Kidney epithelial cell (primary cell): ENCODE results near the gene ATG12. TPM values are rescaled to one million over a fixed set of nuclear protein-coding genes. Genes with fewer than 3 reads are reported as not detected.

Experiments used
- DNase-seq: peaks from one replicate; pipeline ENCODE4 v3.0.0-alpha.2; 2010; ENCODE audit warnings: low read depth
- H3K27me3 ChIP-seq: 2 replicates; pipeline ENCODE4 v1.6.0; 2011; ENCODE audit warnings: low read length; ENCODE audit not compliant: control insufficient read depth, insufficient read depth
- H3K36me3 ChIP-seq: 2 replicates; pipeline ENCODE4 v1.5.1; 2011; ENCODE audit warnings: low read length; ENCODE audit not compliant: control insufficient read depth, insufficient read depth
- H3K4me3 ChIP-seq: 2 replicates; pipeline ENCODE4 v1.5.1; 2011; ENCODE audit warnings: low read depth, mild to moderate bottlenecking, control low read depth, low read length
- CTCF ChIP-seq: IDR thresholded peaks from 2 replicates; pipeline ENCODE4 v1.5.1; 2011; ENCODE audit warnings: mild to moderate bottlenecking, moderate library complexity, low read length, control low read depth, inconsistent platforms; ENCODE audit not compliant: insufficient read depth, poor library complexity, severe bottlenecking
- total RNA-seq: library from RNA; depleted of rRNA; stranded (reverse); fragments of >200 nt; gene quantifications from 2 replicates; pipeline ENCODE4 v1.2.3, GENCODE V29; 2015

The ATG12 gene
- total RNA-seq, 1 donor from 2014 or later, result 35.1 TPM

DNA sequence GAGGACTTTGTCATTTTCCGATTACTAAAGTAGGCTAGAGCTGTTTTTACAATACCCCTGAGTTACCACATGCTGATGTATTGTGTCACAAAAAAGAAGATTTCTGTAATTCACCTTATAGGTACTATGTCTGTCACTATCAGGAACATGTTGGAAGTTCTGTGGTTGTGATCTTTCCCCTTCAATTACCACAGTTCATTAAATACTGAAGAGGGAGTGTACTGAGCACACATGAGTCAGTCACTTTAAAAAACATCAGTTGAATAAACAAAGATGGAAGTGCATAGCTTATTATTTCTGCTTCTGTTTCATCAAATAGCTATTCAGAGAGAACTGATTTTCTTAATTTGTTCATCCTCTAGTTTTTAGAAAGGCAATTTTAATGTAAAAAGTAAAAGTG, 32.0 kb upstream of the ATG12 start:
- DNase-seq, result peak; percentile 42
- no peaks in the 10 kb centered on the region for H3K36me3 ChIP-seq

GRCh38 chr5:115872447-115872846, 31.1 kb upstream of the ATG12 start:
- no peak for TF ChIP-seq CTCF
- no peaks in the 10 kb centered on the region for H3K36me3 ChIP-seq

More for the DNA sequence above, 32.0 kb upstream of the ATG12 start:
- H3K4me3 ChIP-seq, result no peak overlapping the region
- no peaks in the 10 kb centered on the region for H3K27me3 ChIP-seq
- TF ChIP-seq CTCF, result no peak

GRCh38 chr5:115869256-115869795, 28.0 kb upstream of the ATG12 start:
- TF ChIP-seq CTCF, result no peak
- Histone ChIP-seq H3K4me3 (no peak overlapping the region), H3K36me3 (no peaks in the 10 kb centered on the region), H3K27me3 (no peaks in the 10 kb centered on the region)
- DNase-seq, result no peak

More at GRCh38 chr5:115872447-115872846, 31.1 kb upstream of the ATG12 start:
- Histone ChIP-seq H3K27me3 (no peaks in the 10 kb centered on the region), H3K4me3 (no peak overlapping the region)
- DNase-seq, result no peak

DNA sequence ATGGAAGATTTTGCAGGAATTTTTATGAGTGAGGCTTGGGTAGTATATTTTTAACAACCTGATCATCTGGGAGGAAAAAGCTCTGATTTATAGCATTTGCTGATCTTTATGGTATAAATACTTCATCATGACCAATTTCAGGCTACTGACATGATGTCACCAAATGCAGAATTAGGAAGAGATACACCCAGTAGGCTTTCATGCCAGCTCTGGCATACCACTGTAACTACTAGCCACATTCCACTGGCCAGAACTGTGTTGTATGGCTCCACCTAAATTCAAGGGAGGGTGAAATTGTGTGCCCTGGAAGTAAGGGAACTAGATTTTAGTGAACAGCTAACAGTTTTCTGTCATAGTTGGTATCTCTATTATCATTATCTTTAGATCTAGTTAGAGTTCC, 18.0 kb upstream of the ATG12 start:
- H3K36me3 ChIP-seq, result no peaks in the 10 kb centered on the region
- no peak for DNase-seq
- no peak overlapping the region for H3K4me3 ChIP-seq
- no peaks in the 10 kb centered on the region for H3K27me3 ChIP-seq
- TF ChIP-seq CTCF, result no peak

DNA sequence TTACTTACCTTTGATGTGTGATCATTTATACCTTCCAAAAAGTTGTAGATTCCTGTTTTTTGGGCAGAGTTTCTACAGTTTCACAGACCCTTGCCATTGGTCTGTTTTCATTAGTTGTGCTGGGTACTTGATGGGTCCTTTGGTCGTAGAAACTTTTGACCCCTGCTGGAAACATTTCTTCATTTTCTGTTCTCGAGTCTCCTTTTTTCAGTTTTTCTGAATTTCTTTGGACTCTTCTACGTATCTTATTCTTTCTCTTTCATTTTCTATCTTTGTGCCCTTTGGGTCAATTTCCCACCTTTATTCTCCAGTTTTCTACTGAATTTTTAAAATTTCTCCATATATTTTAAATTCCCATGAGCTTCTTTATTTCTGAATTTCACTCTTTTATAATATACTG, 17.0 kb upstream of the ATG12 start:
- no peaks in the 10 kb centered on the region for H3K36me3 ChIP-seq
- DNase-seq, result no peak
- TF ChIP-seq CTCF, result no peak

DNA sequence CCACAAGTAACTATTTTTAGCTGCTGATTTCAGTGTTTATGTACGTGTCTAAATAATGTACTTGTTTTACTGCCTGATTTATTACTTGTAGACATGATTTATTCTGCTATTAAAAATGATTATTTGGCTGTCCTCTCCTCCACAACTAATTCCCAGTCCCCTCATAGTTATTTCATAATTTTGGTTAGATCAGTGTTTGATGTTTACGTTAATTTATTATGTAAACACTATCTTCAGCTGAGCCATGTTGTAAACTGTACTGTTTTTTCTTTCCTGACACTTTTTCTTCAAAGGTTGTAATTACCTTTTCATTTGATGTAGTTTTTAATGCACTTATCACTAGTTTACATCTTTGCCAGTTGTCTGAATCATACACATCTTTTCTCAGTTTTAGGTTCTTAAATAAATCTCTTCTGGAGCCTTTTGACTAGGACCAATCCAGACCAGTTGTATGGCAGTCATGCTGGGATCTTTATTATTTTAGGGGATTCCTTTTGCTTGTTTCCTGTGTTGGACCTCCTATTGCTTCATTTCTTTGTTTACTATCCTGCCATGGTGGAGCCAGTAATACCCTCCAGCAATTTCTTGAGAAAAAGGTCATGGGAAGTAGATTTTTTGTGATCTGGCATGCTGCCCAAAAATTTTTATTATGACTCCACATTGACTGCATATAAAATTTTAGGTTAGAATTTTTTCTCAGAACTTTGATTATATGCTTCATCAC, 16.4 kb upstream of the ATG12 start:
- no peak for DNase-seq
- Histone ChIP-seq H3K4me3 (no peak overlapping the region), H3K36me3 (no peaks in the 10 kb centered on the region), H3K27me3 (no peaks in the 10 kb centered on the region)
- TF ChIP-seq CTCF, result no peak

More for the DNA sequence above, 17.0 kb upstream of the ATG12 start:
- Histone ChIP-seq H3K4me3 (no peak overlapping the region), H3K27me3 (no peaks in the 10 kb centered on the region)
